Body of pancreas (tissue), 4 donors: ENCODE data around the gene ZNF543. TPM values are rescaled to one million over a fixed set of nuclear protein-coding genes. Genes with fewer than 3 reads are reported as not detected.

ENCODE experiments used
- ATAC-seq: fragments of 150-250 bp; one replicate; pipeline ENCODE4 v1.9.1; 2016
- DNase-seq, 4 donors: peaks; one replicate each; pipeline ENCODE4 v3.0.0-alpha.2; 2019
- H3K27ac ChIP-seq, 4 donors: fragments of 200-600 bp; sonication (generic); 1 replicate in 3 of 4; 2 replicates in 1 of 4; pipeline versions ENCODE4 v1.5.1 to v1.6.1; 2016 to 2019; ENCODE audit warnings: mild to moderate bottlenecking in 1 of 4, mixed read lengths in 1 of 4, moderate library complexity in 1 of 4
- H3K27me3 ChIP-seq, 2 donors: fragments of 200-600 bp; sonication (generic); one replicate each; pipeline ENCODE4 v1.6.0; 2016; ENCODE audit warnings: mild to moderate bottlenecking in 1 of 2
- H3K36me3 ChIP-seq, 2 donors: fragments of 200-600 bp; sonication (generic); replicated peaks in 1 of 2; 2 replicates each; pipeline ENCODE4 v1.5.1; 2016; ENCODE audit warnings: low read depth in 2 of 2; ENCODE audit not compliant: insufficient read depth in 1 of 2
- H3K4me1 ChIP-seq: fragments of 200-600 bp; sonication (generic); one replicate; pipeline ENCODE4 v1.6.0; 2016
- H3K4me3 ChIP-seq, 2 donors: fragments of 200-600 bp; sonication (generic); 1 replicate in 1 of 2; 2 replicates in 1 of 2; pipeline ENCODE4 v1.5.1; 2016 to 2019
- H3K9me3 ChIP-seq, 3 donors: fragments of 200-600 bp; sonication (generic); 1 replicate in 2 of 3; 2 replicates in 1 of 3; pipeline ENCODE4 v1.5.1; 2016
- POLR2A ChIP-seq, 3 donors: fragments of 450-650 bp; IDR thresholded peaks; one replicate each; pipeline ENCODE4 v1.6.1; 2016; ENCODE audit warnings: antibody characterized with exemption in 3 of 3, mild to moderate bottlenecking in 2 of 3
- WGBS, 2 donors: methylation state at CpG; one replicate each; pipeline ENCODE4 v1.1.5; 2017; 5-methylcytosine and 5-hydroxymethylcytosine counted together
- intact Hi-C: fragments of 100-400 bp; cut with DNase I; formaldehyde crosslinking; loops from one replicate; pipeline ENCODE4 v1.15.1; 2023
- total RNA-seq, 2 donors: library from RNA; depleted of rRNA; stranded (reverse); fragments of >200 nt; gene quantifications; one replicate each; pipeline ENCODE4 v1.1.0, GENCODE V29; 2016
- TF ChIP-seq, protein P1 (sequence below), 7 experiments: fragments of 450-650 bp in 4 of 7; fragments of 200-600 bp in 3 of 7; sonication (generic) in 3 of 7; IDR thresholded peaks; one replicate each; pipeline ENCODE4 v1.5.1; 2016 to 2019; ENCODE audit warnings: antibody characterized with exemption in 7 of 7

Gene ZNF543
- total RNA-seq, 2 donors from 2014 or later = 0.33 to 3.9 TPM

DNA sequence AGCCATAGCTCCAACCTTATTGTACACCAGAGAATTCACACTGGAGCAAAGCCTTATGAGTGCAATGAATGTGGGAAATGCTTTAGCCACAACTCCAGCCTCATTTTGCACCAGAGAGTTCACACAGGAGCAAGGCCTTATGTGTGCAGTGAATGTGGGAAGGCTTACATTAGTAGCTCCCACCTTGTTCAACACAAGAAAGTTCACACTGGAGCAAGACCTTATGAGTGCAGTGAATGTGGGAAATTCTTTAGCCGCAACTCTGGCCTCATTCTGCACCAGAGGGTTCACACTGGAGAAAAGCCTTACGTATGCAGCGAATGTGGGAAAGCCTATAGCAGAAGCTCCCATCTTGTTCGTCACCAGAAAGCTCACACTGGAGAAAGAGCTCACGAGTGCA is 37.1 kb downstream of the ZNF543 start:
- DNase-seq (no peak), ATAC-seq (no peak)
- Histone ChIP-seq H3K36me3 (peaks cover 0 to 22% of the 10 kb centered on the region in 2 donors), H3K4me1 (peaks cover under 1% of the 10 kb centered on the region), H3K4me3 (no peak overlapping the region), H3K27me3 (no peaks in the 10 kb centered on the region), H3K9me3 (peaks cover 0 to 34% (median 0%) of the 10 kb centered on the region in 3 donors), H3K27ac (no peak overlapping the region)
- TF ChIP-seq POLR2A (IDR thresholded peaks at IDR 0.05) = no peak
- TF ChIP-seq, protein P1, sequence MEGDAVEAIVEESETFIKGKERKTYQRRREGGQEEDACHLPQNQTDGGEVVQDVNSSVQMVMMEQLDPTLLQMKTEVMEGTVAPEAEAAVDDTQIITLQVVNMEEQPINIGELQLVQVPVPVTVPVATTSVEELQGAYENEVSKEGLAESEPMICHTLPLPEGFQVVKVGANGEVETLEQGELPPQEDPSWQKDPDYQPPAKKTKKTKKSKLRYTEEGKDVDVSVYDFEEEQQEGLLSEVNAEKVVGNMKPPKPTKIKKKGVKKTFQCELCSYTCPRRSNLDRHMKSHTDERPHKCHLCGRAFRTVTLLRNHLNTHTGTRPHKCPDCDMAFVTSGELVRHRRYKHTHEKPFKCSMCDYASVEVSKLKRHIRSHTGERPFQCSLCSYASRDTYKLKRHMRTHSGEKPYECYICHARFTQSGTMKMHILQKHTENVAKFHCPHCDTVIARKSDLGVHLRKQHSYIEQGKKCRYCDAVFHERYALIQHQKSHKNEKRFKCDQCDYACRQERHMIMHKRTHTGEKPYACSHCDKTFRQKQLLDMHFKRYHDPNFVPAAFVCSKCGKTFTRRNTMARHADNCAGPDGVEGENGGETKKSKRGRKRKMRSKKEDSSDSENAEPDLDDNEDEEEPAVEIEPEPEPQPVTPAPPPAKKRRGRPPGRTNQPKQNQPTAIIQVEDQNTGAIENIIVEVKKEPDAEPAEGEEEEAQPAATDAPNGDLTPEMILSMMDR (IDR thresholded peaks at IDR 0.05) = no peak
- 89 to 100% methylated on average over 4 to 5 of the region's 5 CpGs for WGBS, 2 donors
- intact Hi-C loops = no loop called here

- H3K4me1 ChIP-seq = peaks cover 7% of the 10 kb centered on the region
- no peaks in the 10 kb centered on the region for H3K27me3 ChIP-seq
- H3K36me3 ChIP-seq = peaks cover 0 to 19% of the 10 kb centered on the region in 2 donors
- H3K27ac ChIP-seq = no peak overlapping the region
- ATAC-seq (no peak), DNase-seq (no peak)
- intact Hi-C loops = no loop called here
- H3K4me3 ChIP-seq = no peak overlapping the region
- H3K9me3 ChIP-seq = peaks cover 0 to 34% (median 0%) of the 10 kb centered on the region in 3 donors
- TF ChIP-seq POLR2A (IDR thresholded peaks at IDR 0.05) = no peak
- TF ChIP-seq, protein P1 (IDR thresholded peaks at IDR 0.05) = no peak
Observed at GRCh38 chr19:57359300-57359699, 39.0 kb downstream of the ZNF543 start.

- H3K9me3 ChIP-seq = peaks cover 0 to 25% (median 0%) of the 10 kb centered on the region in 3 donors
- ATAC-seq (no peak), DNase-seq (no peak)
- H3K4me1 ChIP-seq = peaks cover 12% of the 10 kb centered on the region
- 60 to 68% methylated on average over 2 of the region's 2 CpGs for WGBS, 2 donors
- H3K27me3 ChIP-seq = no peaks in the 10 kb centered on the region
- no peaks in the 10 kb centered on the region for H3K36me3 ChIP-seq
- intact Hi-C loops = no loop called here
- no peak overlapping the region for H3K4me3 ChIP-seq
- H3K27ac ChIP-seq = peak overlapping the region in 1 of 4 donors; percentile 86
- no peak for TF ChIP-seq POLR2A (IDR thresholded peaks at IDR 0.05)
- TF ChIP-seq, protein P1 (IDR thresholded peaks at IDR 0.05) = no peak
Observed at GRCh38 chr19:57362419-57362818, 42.1 kb downstream of the ZNF543 start.

DNA sequence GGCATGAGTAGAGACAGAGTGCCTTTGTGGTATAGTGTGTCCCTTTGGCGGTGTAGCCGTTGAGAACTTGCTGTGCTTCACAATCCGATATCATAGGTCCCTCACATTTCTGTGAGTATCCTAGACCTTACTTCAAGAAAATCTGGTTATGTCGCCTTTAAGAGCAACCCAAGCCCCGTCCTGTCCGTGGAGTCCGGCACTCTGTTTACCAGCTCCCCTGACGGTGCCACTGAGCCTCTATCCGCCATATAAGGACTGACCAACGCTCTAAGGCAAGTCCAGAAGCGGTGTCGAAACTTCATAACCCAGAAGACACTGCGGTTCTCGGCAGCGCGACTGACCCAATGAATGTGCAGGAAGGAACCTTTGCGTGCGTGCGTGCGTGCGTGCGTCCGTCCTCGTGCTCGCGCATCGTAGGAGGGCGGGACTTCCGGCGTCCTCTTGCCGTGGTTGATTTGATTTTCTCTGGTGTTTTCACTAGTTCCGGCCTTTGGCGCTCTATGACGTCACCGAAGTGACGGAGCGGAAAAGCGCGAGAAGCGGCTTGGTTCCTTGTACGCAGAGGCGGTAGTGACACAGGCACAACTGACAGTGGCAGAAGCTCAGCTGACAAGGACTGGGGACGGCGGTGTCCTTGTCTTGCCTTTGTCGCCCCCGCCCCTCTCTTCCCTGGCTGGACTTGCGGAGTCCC is 42.9 kb downstream of the ZNF543 start, which contains the start of the genes TRAPPC2B and ZNF547:
TSS of gene TRAPPC2B (plus strand) at position 555 of the 691 bp plus-strand sequence. CDS start 1,283 bp downstream, outside the sequence.
TSS of gene ZNF547 (plus strand) at position 555 of the 691 bp plus-strand sequence. CDS start 5,005 bp downstream, outside the sequence.
- TF ChIP-seq, protein P1 (IDR thresholded peaks at IDR 0.05) = no peak
- TF ChIP-seq POLR2A (IDR thresholded peaks at IDR 0.05) = peak in 2 of 3 donors; percentile 61 to 74
- Histone ChIP-seq H3K9me3 (peaks cover 0 to 18% (median 0%) of the 10 kb centered on the region in 3 donors), H3K27ac (peak within 1 kb of the TSS; percentile 71 to 86 (median 78)), H3K4me3 (peak within 1 kb of the TSS; percentile 31 to 63), H3K36me3 (no peaks in the 10 kb centered on the region), H3K4me1 (peaks cover 12% of the 10 kb centered on the region), H3K27me3 (no peaks in the 10 kb centered on the region)
- WGBS, 2 donors = 1% methylated on average over 36 to 47 of the region's 47 CpGs
- DNase-seq (peak; percentile 98 to 99 (median 98)), ATAC-seq (peak; percentile 100)
- intact Hi-C loops = no loop called here
